Activated CD4-positive, alpha-beta memory T cell treated with anti-CD3 and anti-CD28 coated beads for 36 hours (primary cell): ENCODE data around the gene ANKMY1. TPM values are rescaled to one million over a fixed set of nuclear protein-coding genes. Genes with fewer than 3 reads are reported as not detected.
"Not testable (repeated sequence)": the region's sequence is repeated elsewhere in the genome, so short reads cannot be mapped to it uniquely, and the experiment has no call there.

Source experiments
- CTCF ChIA-PET: fragments of 350-600 bp; sonication (Branson Sonifier 250); formaldehyde crosslinking; loops from one replicate; lab custom pipeline; 2021; ENCODE audit warnings: antibody characterized with exemption, inconsistent platforms; lab: Charles Lee
- POLR2A ChIA-PET: fragments of 350-600 bp; sonication (Branson Sonifier 250); formaldehyde crosslinking; loops from one replicate; lab custom pipeline; 2021; ENCODE audit warnings: antibody characterized with exemption; lab: Charles Lee
- DNase-seq: peaks from one replicate; pipeline ENCODE4 v3.0.0-alpha.2; 2020
- H3K27ac Mint-ChIP-seq: one replicate; pipeline ENCODE4 v1.8.0; 2021; ENCODE audit warnings: mixed read lengths
- H3K27me3 Mint-ChIP-seq: one replicate; pipeline ENCODE4 v1.8.0; 2021; ENCODE audit warnings: mixed read lengths
- H3K36me3 Mint-ChIP-seq: one replicate; pipeline ENCODE4 v1.8.0; 2021; ENCODE audit warnings: mixed read lengths
- H3K4me1 Mint-ChIP-seq: one replicate; pipeline ENCODE4 v1.8.0; 2021; ENCODE audit warnings: low read depth, mixed read lengths
- H3K4me3 Mint-ChIP-seq: one replicate; pipeline ENCODE4 v1.8.0; 2021; ENCODE audit warnings: mild to moderate bottlenecking, mixed read lengths
- H3K9me3 Mint-ChIP-seq: one replicate; pipeline ENCODE4 v1.8.0; 2021; ENCODE audit warnings: mixed read lengths
- intact Hi-C: fragments of 100-400 bp; cut with micrococcal nuclease; formaldehyde crosslinking; loops from one replicate; pipeline ENCODE4 v1.15.1; 2023
- total RNA-seq, 2 experiments: library from RNA; stranded (reverse); gene quantifications; one replicate each; pipeline ENCODE4 v1.2.3, GENCODE V29; 2021

ANKMY1 gene
- total RNA-seq, 2 experiments from 2014 or later: 18.4 to 19.1 TPM

GRCh38 chr2:240501531-240501991 is 56.2 kb downstream of the ANKMY1 start:
- CTCF ChIA-PET: no interaction called here
- POLR2A ChIA-PET: no interaction called here
- H3K36me3 Mint-ChIP-seq: peaks cover 20% of the 10 kb centered on the region

GRCh38 chr2:240500561-240501423 is 57.0 kb downstream of the ANKMY1 start:
- H3K36me3 Mint-ChIP-seq: peaks cover 26% of the 10 kb centered on the region
- intact Hi-C loops: no loop called here
- no peaks in the 10 kb centered on the region for H3K4me1 Mint-ChIP-seq
- no peak overlapping the region for H3K4me3 Mint-ChIP-seq
- CTCF ChIA-PET: interaction anchor here (1.8 kb wide), 1 partner anchor 13 kb away, joined by 5 read pairs; no protein-coding TSS in a partner anchor
- H3K27me3 Mint-ChIP-seq: no peaks in the 10 kb centered on the region
- no peak overlapping the region for H3K27ac Mint-ChIP-seq
- H3K9me3 Mint-ChIP-seq: no peaks in the 10 kb centered on the region
- POLR2A ChIA-PET: no interaction called here
- DNase-seq: peak; percentile 3

More at GRCh38 chr2:240501531-240501991, 56.2 kb downstream of the ANKMY1 start:
- H3K27me3 Mint-ChIP-seq: no peaks in the 10 kb centered on the region
- intact Hi-C loops: no loop called here
- no peaks in the 10 kb centered on the region for H3K4me1 Mint-ChIP-seq
- H3K4me3 Mint-ChIP-seq: no peak overlapping the region
- no peaks in the 10 kb centered on the region for H3K9me3 Mint-ChIP-seq
- peak; percentile 3 for DNase-seq
- no peak overlapping the region for H3K27ac Mint-ChIP-seq

- no peaks in the 10 kb centered on the region for H3K9me3 Mint-ChIP-seq
- peak; percentile 7 for DNase-seq
- peaks cover 32% of the 10 kb centered on the region for H3K36me3 Mint-ChIP-seq
- ChIA-PET CTCF (interaction anchor here (1.8 kb wide), 1 partner anchor 15 kb away, joined by 5 read pairs; no protein-coding TSS in a partner anchor), POLR2A (no interaction called here)
- no peaks in the 10 kb centered on the region for H3K4me1 Mint-ChIP-seq
- intact Hi-C loops: no loop called here
- H3K27me3 Mint-ChIP-seq: no peaks in the 10 kb centered on the region
- no peak overlapping the region for H3K27ac Mint-ChIP-seq
- H3K4me3 Mint-ChIP-seq: no peak overlapping the region
Observed at GRCh38 chr2:240499309-240500301, 58.2 kb downstream of the ANKMY1 start.

- no peak overlapping the region for H3K4me3 Mint-ChIP-seq
- no peak overlapping the region for H3K27ac Mint-ChIP-seq
- ChIA-PET CTCF (interaction anchor here (1.8 kb wide), 1 partner anchor 15 kb away, joined by 5 read pairs; no protein-coding TSS in a partner anchor), POLR2A (no interaction called here)
- no peaks in the 10 kb centered on the region for H3K27me3 Mint-ChIP-seq
- peaks cover 32% of the 10 kb centered on the region for H3K36me3 Mint-ChIP-seq
- intact Hi-C loops: no loop called here
- H3K9me3 Mint-ChIP-seq: no peaks in the 10 kb centered on the region
- peak; percentile 7 for DNase-seq
- no peaks in the 10 kb centered on the region for H3K4me1 Mint-ChIP-seq
Observed at GRCh38 chr2:240498958-240499260, 58.9 kb downstream of the ANKMY1 start.

- no peak for DNase-seq
- POLR2A ChIA-PET: no interaction called here
- no peak overlapping the region for H3K27ac Mint-ChIP-seq
- H3K36me3 Mint-ChIP-seq: peaks cover 37% of the 10 kb centered on the region
- intact Hi-C loops: no loop called here
- peaks cover 3% of the 10 kb centered on the region for H3K9me3 Mint-ChIP-seq
- no peaks in the 10 kb centered on the region for H3K27me3 Mint-ChIP-seq
- no peaks in the 10 kb centered on the region for H3K4me1 Mint-ChIP-seq
- CTCF ChIA-PET: no interaction called here
- no peak overlapping the region for H3K4me3 Mint-ChIP-seq
Observed at GRCh38 chr2:240498171-240498957, 59.4 kb downstream of the ANKMY1 start.

GRCh38 chr2:240497082-240497481 is 60.7 kb downstream of the ANKMY1 start:
- peak; percentile 11 for DNase-seq
- intact Hi-C loops, H3K27me3 Mint-ChIP-seq, H3K27ac Mint-ChIP-seq, H3K4me3 Mint-ChIP-seq, POLR2A ChIA-PET, H3K4me1 Mint-ChIP-seq, H3K9me3 Mint-ChIP-seq: not testable (repeated sequence)
- CTCF ChIA-PET: interaction anchor here (0.6 to 1.5 kb wide), 2 partner anchors 17 to 319 kb away, joined by 3 to 5 read pairs; no protein-coding TSS in a partner anchor
- H3K36me3 Mint-ChIP-seq: peaks cover 39% of the 10 kb centered on the region

GRCh38 chr2:240494942-240495341 is 62.8 kb downstream of the ANKMY1 start:
- H3K4me1 Mint-ChIP-seq, H3K27me3 Mint-ChIP-seq, H3K27ac Mint-ChIP-seq, DNase-seq, POLR2A ChIA-PET, intact Hi-C loops, H3K4me3 Mint-ChIP-seq, CTCF ChIA-PET: not testable (repeated sequence)
- Mint-ChIP-seq H3K9me3 (peaks cover 27% of the 10 kb centered on the region), H3K36me3 (peaks cover 45% of the 10 kb centered on the region)

GRCh38 chr2:240494194-240494793 is 63.5 kb downstream of the ANKMY1 start:
- Mint-ChIP-seq H3K27ac (no peak overlapping the region), H3K27me3 (no peaks in the 10 kb centered on the region), H3K36me3 (peaks cover 47% of the 10 kb centered on the region), H3K4me1 (no peaks in the 10 kb centered on the region), H3K9me3 (peaks cover 34% of the 10 kb centered on the region), H3K4me3 (no peak overlapping the region)
- DNase-seq: no peak
- POLR2A ChIA-PET: no interaction called here
- intact Hi-C loops: no loop called here
- CTCF ChIA-PET: no interaction called here

- H3K4me3 Mint-ChIP-seq: no peak overlapping the region
- no peaks in the 10 kb centered on the region for H3K27me3 Mint-ChIP-seq
- H3K9me3 Mint-ChIP-seq: peaks cover 60% of the 10 kb centered on the region
- no peaks in the 10 kb centered on the region for H3K4me1 Mint-ChIP-seq
- intact Hi-C loops: no loop called here
- no peak overlapping the region for H3K27ac Mint-ChIP-seq
- H3K36me3 Mint-ChIP-seq: peaks cover 35% of the 10 kb centered on the region
- CTCF ChIA-PET: no interaction called here
- POLR2A ChIA-PET: no interaction called here
- no peak for DNase-seq
Observed at GRCh38 chr2:240491483-240491882, 66.3 kb downstream of the ANKMY1 start.

GRCh38 chr2:240482141-240482540 is 75.6 kb downstream of the ANKMY1 start:
- Mint-ChIP-seq H3K9me3 (peaks cover 8% of the 10 kb centered on the region), H3K4me1 (no peaks in the 10 kb centered on the region), H3K27ac (no peak overlapping the region), H3K27me3 (no peaks in the 10 kb centered on the region), H3K4me3 (no peak overlapping the region), H3K36me3 (peaks cover 10% of the 10 kb centered on the region)
- peak; percentile 0 for DNase-seq
- POLR2A ChIA-PET: no interaction called here
- CTCF ChIA-PET: no interaction called here
- intact Hi-C loops: no loop called here

GRCh38 chr2:240481720-240482119 is 76.1 kb downstream of the ANKMY1 start:
- intact Hi-C loops: no loop called here
- peak; percentile 1 for DNase-seq
- peaks cover 7% of the 10 kb centered on the region for H3K36me3 Mint-ChIP-seq
- ChIA-PET POLR2A (no interaction called here), CTCF (no interaction called here)
- H3K27me3 Mint-ChIP-seq: no peaks in the 10 kb centered on the region
- H3K4me3 Mint-ChIP-seq: no peak overlapping the region
- no peaks in the 10 kb centered on the region for H3K4me1 Mint-ChIP-seq
- H3K27ac Mint-ChIP-seq: no peak overlapping the region
- H3K9me3 Mint-ChIP-seq: peaks cover 5% of the 10 kb centered on the region
